NCI-H774 (cell line): ENCODE measurements around the gene GALNT7.

Experiments
- DNase-seq: peaks from one replicate; lab custom pipeline; 2025; lab: John Stamatoyannopoulos, UW

The GALNT7 gene

DNA sequence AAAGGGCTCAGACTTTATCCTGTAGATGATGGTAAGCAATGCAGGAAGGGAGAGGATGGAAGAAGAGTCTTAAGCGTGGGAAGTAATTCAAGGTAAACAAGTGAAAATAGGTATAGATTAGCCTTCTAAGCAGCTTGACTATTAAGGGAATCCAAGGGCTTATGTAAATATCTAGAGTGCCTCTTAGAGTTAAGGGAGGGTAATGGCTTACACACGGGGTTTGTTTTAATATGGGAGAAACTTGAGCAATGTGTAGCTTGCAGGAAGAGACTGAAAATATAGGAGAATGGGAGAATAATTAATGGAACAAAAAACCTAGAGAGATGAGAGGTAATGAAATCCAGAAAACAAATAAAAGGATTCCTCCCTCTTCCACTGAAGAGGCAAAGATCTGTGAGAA, 189.3 kb downstream of the GALNT7 start:
- DNase-seq = no peak

DNA sequence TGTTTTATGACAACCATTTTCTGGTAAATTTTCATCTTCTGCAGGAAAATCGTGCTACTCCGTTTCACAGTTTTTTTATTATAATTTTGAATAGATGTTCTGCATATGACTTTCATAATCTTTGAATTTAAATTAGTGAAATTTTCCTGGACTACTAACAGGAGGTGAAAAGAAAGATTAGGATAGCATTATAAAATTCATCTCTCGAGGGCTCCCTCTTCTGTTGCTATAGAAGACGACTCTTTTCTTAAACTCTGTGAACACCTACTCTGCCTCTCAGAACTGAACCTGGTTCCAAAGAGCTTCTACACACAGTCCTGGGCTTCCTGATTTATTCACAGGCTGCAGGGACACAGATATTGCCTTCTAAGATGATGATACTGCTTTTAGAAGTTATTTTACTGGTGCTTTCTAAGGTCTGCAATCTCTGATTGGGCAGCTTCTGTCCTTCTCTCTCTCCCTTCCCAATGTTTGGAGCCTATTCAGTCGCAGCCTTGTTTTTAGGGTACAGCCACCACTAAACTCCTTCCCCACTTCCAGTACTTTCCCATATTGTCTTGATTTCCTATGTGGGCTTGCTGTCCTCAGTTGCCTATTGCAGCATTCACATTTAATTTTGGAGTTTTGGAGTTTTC, 192.1 kb downstream of the GALNT7 start:
- no peak for DNase-seq

DNA sequence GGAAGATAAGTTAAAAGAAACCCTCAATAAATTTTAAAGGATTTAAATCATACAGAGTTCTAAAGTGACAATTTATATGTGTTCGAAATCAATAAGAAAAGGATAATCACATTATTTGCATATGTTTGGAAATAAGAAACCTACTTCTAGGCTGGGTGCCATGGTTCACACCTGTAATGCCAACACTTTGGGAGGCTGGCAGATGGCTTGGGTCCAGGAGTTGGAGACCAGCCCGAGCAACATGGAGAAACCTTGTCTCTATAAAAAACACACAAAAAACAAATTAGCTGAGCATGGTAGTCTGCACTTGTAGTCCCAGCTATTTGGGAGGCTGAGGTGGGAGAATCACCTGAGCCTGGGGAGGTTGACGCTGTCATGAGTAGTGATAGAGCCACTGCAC, 194.1 kb downstream of the GALNT7 start:
- no peak for DNase-seq

DNA sequence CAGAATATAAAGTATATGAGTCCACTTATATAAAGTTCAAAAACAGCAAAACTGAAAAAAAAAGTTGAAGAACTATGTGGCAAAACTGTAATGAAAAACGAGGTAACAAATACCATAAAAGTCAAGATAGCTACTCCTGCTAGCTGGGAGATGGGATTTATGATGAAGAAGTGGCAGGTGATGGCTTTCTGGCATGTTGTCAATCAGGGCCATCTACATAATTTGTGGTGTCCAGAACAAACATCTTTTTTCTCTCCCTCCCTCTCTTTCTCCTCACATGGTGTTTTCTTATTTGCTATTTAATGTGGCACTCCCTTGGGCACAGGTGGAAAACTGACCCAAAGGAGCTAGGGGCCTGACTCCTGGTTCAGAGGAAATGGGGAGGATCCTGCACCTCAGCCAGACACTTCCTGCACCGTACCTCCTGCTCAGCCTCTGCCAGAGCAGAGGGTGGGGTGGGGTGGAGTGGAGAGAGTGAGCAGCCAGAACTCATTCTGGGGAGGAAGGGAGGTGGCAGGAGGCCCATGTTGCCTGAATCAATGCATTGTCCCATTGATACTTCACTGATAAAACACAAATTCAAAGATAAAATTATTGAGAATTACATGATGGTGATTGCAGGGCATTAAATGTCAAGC, 196.9 kb downstream of the GALNT7 start:
- DNase-seq = no peak

DNA sequence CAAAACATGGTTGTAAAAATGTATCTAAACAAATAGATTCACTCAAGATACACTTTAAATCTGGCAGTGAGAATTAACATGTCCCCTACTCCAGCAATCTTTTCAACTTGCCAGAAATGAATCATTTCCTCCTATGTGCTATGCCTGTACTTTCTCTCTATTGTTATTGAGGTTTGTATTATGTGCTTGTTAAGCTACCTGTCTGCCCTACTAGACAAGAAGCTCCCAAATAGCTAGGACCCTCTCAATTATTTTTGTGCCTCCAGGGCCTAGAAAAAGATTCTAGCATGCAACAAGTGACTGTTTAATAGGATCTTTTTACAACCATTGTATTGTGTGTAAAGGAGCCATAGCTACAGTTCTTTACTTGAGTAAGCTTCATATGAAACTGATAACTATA, 198.7 kb downstream of the GALNT7 start:
- DNase-seq = no peak

DNA sequence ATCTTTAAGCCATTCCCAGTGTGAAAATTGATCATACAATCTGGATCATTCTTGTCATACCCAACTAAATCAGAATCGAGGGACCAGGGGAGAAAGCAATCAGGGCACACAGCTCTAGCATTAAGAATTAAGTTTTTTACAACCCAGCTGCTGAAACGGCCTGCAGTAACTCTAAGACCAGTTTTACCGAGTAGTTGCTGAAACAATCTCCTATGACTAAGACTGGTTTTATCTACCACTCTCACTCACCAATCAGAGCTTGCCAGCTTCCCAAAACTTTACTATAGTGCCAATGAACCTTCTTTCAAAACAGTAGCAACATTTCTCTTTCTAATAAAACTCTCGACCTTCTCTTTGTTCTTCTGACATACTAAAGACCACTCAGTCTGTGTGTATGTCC, 199.3 kb downstream of the GALNT7 start:
- DNase-seq = no peak

GRCh38 chr4:173370130-173370476, 201.5 kb downstream of the GALNT7 start:
- DNase-seq = no peak

DNA sequence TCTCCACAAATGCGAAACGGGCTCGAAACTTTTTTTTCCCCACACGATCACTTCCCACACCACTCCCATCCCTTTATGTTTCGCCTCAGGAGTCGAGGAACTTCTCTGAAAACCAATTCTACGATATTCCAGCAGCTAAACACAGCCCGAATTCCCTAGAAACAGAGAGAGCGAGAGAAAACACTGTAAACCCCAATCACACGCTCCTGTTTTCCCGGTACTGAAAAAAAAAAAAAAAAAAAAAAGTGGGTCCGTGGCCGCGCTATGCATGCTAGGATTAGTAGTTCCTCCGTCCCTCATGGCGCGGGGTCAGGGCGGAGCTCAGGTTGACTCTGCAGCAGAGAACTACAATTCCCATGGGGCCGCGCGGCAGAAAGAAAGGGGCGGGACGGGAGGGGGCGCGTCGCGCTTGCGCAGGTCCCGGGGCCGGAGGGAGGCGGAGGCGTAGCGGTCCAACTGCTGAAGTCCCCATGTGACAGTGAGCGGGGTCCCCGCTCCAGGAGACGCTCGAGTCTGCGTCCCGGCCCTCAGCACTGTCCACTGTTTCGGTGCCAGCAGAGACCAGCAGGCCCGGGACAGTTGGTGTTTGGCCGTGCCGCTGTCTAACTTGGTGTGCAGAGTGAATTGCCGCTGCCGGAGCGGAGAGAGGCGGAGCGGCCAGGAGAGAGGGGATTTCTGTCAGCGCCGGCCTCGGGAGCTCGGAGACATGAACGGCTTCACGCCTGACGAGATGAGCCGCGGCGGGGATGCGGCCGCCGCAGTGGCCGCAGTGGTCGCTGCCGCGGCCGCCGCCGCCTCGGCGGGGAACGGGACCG, 202.1 kb downstream of the GALNT7 start, which contains the start of gene SAP30:
TSS of gene SAP30 (plus strand) at position 478 of the 815 bp plus-strand sequence. CDS start at position 707, 229 bp downstream.
- DNase-seq = peak; percentile 86

DNA sequence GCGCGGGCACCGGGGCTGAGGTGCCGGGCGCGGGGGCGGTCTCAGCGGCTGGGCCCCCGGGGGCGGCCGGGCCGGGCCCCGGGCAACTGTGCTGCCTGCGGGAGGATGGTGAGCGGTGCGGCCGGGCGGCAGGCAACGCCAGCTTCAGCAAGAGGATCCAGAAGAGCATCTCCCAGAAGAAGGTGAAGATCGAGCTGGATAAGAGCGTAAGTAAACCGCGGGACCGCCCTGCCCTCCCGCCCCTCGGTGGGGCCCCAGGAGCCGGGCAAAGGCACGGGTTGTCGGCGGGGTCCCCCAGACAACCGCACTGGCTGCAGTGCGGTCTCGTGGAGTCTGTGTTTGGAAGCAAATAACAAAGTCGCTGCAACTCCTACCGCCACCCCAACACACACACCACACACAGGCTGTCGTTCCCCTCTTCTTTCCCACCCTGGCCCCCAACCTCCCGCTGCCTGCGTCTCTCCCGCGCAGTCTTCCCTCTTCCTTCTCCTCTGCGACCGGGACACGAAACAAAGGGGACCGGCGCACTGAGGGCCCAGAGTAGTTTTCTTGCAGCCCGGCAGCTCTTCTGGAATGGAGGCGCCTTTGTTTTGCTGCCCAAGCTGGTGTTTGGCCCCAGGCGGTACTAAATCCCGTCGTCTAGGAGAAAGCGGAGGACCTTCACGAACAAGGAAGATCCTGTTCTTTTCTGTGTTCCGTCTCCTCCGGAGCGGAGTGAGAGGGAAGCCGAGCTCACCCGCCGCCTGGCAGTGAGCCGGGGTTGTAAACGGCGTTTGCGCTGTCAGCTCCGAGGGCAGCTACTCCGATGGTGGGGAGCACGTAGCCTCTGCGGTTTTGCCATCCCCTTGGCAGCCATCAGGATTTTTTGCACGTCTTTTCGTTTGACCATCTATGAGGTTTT, 202.9 kb downstream of the GALNT7 start:
- no peak for DNase-seq
